Gastroesophageal sphincter (tissue), 4 donors: ENCODE data around the gene GAL3ST3. TPM values are rescaled to one million over a fixed set of nuclear protein-coding genes. Genes with fewer than 3 reads are reported as not detected.

Experiments used
- ATAC-seq: fragments of 150-250 bp; one replicate; pipeline ENCODE4 v1.9.1; 2016; ENCODE audit warnings: mild to moderate bottlenecking, moderate library complexity
- H3K27ac ChIP-seq, 4 donors: fragments of 200-600 bp; sonication (generic) in 3 of 4; 1 replicate in 3 of 4; 2 replicates in 1 of 4; pipeline ENCODE4 v1.5.1; 2016 to 2019
- H3K27me3 ChIP-seq: fragments of 200-600 bp; sonication (generic); one replicate; pipeline ENCODE4 v1.5.1; 2019
- H3K36me3 ChIP-seq, 2 donors: fragments of 200-600 bp; sonication (generic); one replicate each; pipeline ENCODE4 v1.5.1; 2019; ENCODE audit warnings: control low read depth in 1 of 2
- H3K4me1 ChIP-seq, 3 donors: fragments of 200-600 bp; sonication (generic); 1 replicate in 2 of 3; 2 replicates in 1 of 3; pipeline ENCODE4 v1.5.1; 2016 to 2019; ENCODE audit warnings: control low read depth in 2 of 3
- H3K4me3 ChIP-seq, 2 donors: fragments of 200-600 bp; sonication (generic); one replicate each; pipeline ENCODE4 v1.5.1; 2019; ENCODE audit warnings: mild to moderate bottlenecking in 1 of 2, moderate library complexity in 1 of 2
- H3K9me3 ChIP-seq, 3 donors: fragments of 200-600 bp; sonication (generic); one replicate each; pipeline ENCODE4 v1.5.1; 2017 to 2019; ENCODE audit warnings: control low read depth in 2 of 3
- CTCF ChIP-seq, 4 experiments: fragments of 200-600 bp in 2 of 4; fragments of 450-650 bp in 2 of 4; sonication (generic) in 1 of 4; IDR thresholded peaks; one replicate each; pipeline ENCODE4 v1.5.1; 2017 to 2019; ENCODE audit warnings: antibody characterized with exemption in 4 of 4, mild to moderate bottlenecking in 2 of 4, moderate library complexity in 2 of 4
- EP300 ChIP-seq: sonication (generic); formaldehyde crosslinking; IDR thresholded peaks from one replicate; pipeline ENCODE4 v1.6.1; 2017; ENCODE audit warnings: antibody characterized with exemption, mild to moderate bottlenecking
- POLR2A ChIP-seq, 2 donors: fragments of 450-650 bp; IDR thresholded peaks; one replicate each; pipeline ENCODE4 v1.6.1; 2017; ENCODE audit warnings: antibody characterized with exemption in 2 of 2, mild to moderate bottlenecking in 2 of 2, moderate library complexity in 1 of 2
- POLR2AphosphoS5 ChIP-seq: sonication (generic); formaldehyde crosslinking; IDR thresholded peaks from one replicate; pipeline ENCODE4 v1.6.1; 2017; ENCODE audit warnings: antibody characterized with exemption
- WGBS, 2 donors: methylation state at CpG; one replicate each; pipeline ENCODE4 v1.1.5; 2018; ENCODE audit warnings: low coverage in 1 of 2; 5-methylcytosine and 5-hydroxymethylcytosine counted together
- total RNA-seq, 4 donors: library from RNA; depleted of rRNA; stranded (reverse); fragments of >200 nt; gene quantifications; one replicate each; pipeline ENCODE4 v1.1.0, GENCODE V29; 2016

GAL3ST3 gene
- total RNA-seq, 4 donors from 2014 or later, result 1.2 to 7.8 (median 2.2) TPM

- ATAC-seq, result no peak
- H3K4me3 ChIP-seq, result no peak overlapping the region
- H3K27me3 ChIP-seq, result no peaks in the 10 kb centered on the region
- H3K4me1 ChIP-seq, result peaks cover 0 to 33% (median 11%) of the 10 kb centered on the region in 3 donors
- H3K27ac ChIP-seq, result no peak overlapping the region
- TF ChIP-seq EP300, result no peak
- no peak for TF ChIP-seq CTCF (IDR thresholded peaks at IDR 0.05)
- TF ChIP-seq POLR2A (IDR thresholded peaks at IDR 0.05), result no peak
- TF ChIP-seq POLR2AphosphoS5, result no peak
- H3K9me3 ChIP-seq, result no peaks in the 10 kb centered on the region
- WGBS, 2 donors, result 36 to 90% methylated on average over 2 to 7 of the region's 7 CpGs
- H3K36me3 ChIP-seq, result peaks cover 0 to 78% of the 10 kb centered on the region in 2 donors
Observed at GRCh38 chr11:66056501-66056900, 7.5 kb upstream of the GAL3ST3 start.

- Histone ChIP-seq H3K4me3 (no peak overlapping the region), H3K27ac (no peak overlapping the region), H3K4me1 (peaks cover 0 to 41% (median 16%) of the 10 kb centered on the region in 3 donors), H3K9me3 (no peaks in the 10 kb centered on the region), H3K36me3 (peaks cover 0 to 64% of the 10 kb centered on the region in 2 donors), H3K27me3 (no peaks in the 10 kb centered on the region)
- TF ChIP-seq CTCF (IDR thresholded peaks at IDR 0.05), result no peak
- TF ChIP-seq POLR2AphosphoS5, result no peak
- no peak for TF ChIP-seq EP300
- TF ChIP-seq POLR2A (IDR thresholded peaks at IDR 0.05), result no peak
- no peak for ATAC-seq
- 100% methylated on average over 1 of the region's 7 CpGs; no CpG with 5 or more reads in 1 of the 2 donors for WGBS, 2 donors
Observed at GRCh38 chr11:66055021-66055420, 6.1 kb upstream of the GAL3ST3 start.

DNA sequence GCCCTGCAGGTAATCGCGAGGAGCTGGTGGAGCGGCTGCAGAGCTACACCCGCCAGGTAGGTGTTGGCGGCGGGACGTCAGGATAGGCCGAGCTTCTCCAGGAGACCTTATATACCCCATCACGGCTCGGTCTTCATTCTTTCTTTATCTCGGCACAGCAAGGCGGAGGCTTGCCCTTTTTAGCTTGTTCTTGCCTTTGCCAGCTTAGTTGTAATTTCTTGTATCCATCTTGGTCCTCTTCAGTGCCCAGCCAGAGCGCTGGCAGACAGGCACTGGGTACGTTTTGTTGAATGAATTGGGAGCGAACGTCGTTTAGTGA lies 3.7 kb upstream of the GAL3ST3 start:
- 2% methylated on average over 7 to 16 of the region's 17 CpGs for WGBS, 2 donors

GRCh38 chr11:66051766-66052663 lies 3.1 kb upstream of the GAL3ST3 start, which contains the start of gene SF3B2:
SF3B2 (plus strand) TSS chr11:66052364; CDS start chr11:66052385, 21 bp downstream.
- Histone ChIP-seq H3K4me3 (peak within 1 kb of the TSS; percentile 89 to 99), H3K9me3 (no peaks in the 10 kb centered on the region), H3K27me3 (peaks cover 22% of the 10 kb centered on the region), H3K36me3 (peaks cover 0 to 33% of the 10 kb centered on the region in 2 donors), H3K27ac (peak within 1 kb of the TSS; percentile 84 to 95 (median 90)), H3K4me1 (peaks cover 0 to 63% (median 26%) of the 10 kb centered on the region in 3 donors)
- peak; percentile 99 for ATAC-seq
- 0% methylated on average over 1 to 2 of the region's 84 CpGs for WGBS, 2 donors
- TF ChIP-seq POLR2AphosphoS5 (peak; percentile 80), CTCF (IDR thresholded peaks at IDR 0.05) (peak in 1 of 4 experiments; percentile 32), POLR2A (IDR thresholded peaks at IDR 0.05) (peak; percentile 59 to 60), EP300 (no peak)

More for the DNA sequence above, 3.7 kb upstream of the GAL3ST3 start:
- H3K27me3 ChIP-seq, result peaks cover 17% of the 10 kb centered on the region
- ATAC-seq, result no peak
- TF ChIP-seq POLR2AphosphoS5 (no peak), CTCF (IDR thresholded peaks at IDR 0.05) (no peak), EP300 (no peak), POLR2A (IDR thresholded peaks at IDR 0.05) (no peak)
- no peaks in the 10 kb centered on the region for H3K9me3 ChIP-seq
- H3K4me1 ChIP-seq, result peaks cover 0 to 59% (median 26%) of the 10 kb centered on the region in 3 donors
- peak overlapping the region; percentile 41 to 95 (median 90) for H3K27ac ChIP-seq
- peaks cover 0 to 40% of the 10 kb centered on the region in 2 donors for H3K36me3 ChIP-seq
- H3K4me3 ChIP-seq, result peak overlapping the region; percentile 89 to 99
